ENCODE results near the gene IMP4. TPM values are rescaled to one million over a fixed set of nuclear protein-coding genes. Genes with fewer than 3 reads are reported as not detected.

The IMP4 gene
- total RNA-seq, 1 donor from 2014 or later = 48.5 TPM

DNA sequence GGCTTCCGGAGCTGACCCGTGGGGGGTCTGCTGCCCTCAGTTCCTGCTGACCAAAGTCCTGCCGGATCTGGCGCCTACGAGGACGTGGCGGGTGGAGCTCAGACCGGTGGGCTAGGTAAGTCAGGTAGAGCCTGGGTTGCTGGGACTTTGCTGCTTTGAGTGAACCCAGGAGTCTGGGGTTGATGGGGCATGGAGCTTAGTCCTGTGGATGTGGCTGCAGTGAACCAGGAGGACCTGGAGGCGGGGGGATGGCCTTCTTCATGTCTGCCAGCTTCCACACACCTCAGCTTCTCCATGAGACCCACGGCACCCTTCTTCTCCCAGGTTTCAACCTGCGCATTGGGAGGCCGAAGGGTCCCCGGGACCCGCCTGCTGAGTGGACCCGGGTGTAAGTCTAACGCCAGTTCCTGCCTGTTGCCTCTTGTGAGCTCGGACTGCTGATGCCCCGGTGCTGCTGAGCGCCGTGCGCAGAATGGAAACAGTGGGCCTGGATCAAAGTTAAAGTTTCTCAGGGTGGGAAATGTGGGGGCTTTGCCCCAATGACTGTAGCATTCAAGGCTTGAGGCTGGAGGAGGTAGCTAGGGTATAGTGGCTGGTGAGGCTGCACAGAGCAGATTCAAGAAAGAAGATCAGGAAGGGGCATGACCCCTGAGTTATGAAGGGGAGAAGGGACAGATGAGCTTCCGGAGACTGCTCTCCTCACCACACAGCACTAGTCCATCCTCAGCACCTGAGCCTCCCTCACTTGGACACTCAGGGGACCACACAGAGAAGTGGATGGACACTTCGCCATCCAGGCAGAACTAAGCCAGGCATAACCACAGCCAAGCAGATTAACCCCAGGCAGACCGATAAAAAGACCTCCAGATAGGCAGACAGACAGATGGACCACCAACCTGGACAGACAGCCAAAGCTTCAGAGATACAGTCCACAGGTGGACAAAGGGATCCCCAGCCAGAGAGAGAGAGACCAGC is 30.4 kb downstream of the IMP4 start:
- H3K9me3 Mint-ChIP-seq (ENCODE audit: unreplicated experiment) = no peaks in the 10 kb centered on the region
- TF ChIP-seq, protein P1, sequence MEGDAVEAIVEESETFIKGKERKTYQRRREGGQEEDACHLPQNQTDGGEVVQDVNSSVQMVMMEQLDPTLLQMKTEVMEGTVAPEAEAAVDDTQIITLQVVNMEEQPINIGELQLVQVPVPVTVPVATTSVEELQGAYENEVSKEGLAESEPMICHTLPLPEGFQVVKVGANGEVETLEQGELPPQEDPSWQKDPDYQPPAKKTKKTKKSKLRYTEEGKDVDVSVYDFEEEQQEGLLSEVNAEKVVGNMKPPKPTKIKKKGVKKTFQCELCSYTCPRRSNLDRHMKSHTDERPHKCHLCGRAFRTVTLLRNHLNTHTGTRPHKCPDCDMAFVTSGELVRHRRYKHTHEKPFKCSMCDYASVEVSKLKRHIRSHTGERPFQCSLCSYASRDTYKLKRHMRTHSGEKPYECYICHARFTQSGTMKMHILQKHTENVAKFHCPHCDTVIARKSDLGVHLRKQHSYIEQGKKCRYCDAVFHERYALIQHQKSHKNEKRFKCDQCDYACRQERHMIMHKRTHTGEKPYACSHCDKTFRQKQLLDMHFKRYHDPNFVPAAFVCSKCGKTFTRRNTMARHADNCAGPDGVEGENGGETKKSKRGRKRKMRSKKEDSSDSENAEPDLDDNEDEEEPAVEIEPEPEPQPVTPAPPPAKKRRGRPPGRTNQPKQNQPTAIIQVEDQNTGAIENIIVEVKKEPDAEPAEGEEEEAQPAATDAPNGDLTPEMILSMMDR (IDR thresholded peaks at IDR 0.05) = no peak
- no peaks in the 10 kb centered on the region for H3K27me3 Mint-ChIP-seq (ENCODE audit: unreplicated experiment)
- H3K36me3 Mint-ChIP-seq (ENCODE audit: unreplicated experiment) = peaks cover 14% of the 10 kb centered on the region
- peak overlapping the region; percentile 82 for H3K4me3 Mint-ChIP-seq (ENCODE audit: unreplicated experiment)
- H3K27ac Mint-ChIP-seq (ENCODE audit: unreplicated experiment) = peak overlapping the region; percentile 78
- DNase-seq (ENCODE audit: extremely low spot score, unreplicated experiment) = peak; percentile 62
- peaks cover 35% of the 10 kb centered on the region for H3K4me1 Mint-ChIP-seq (ENCODE audit: unreplicated experiment)

- Mint-ChIP-seq H3K27ac (ENCODE audit: unreplicated experiment) (peak overlapping the region; percentile 67), H3K4me1 (ENCODE audit: unreplicated experiment) (peaks cover 35% of the 10 kb centered on the region), H3K27me3 (ENCODE audit: unreplicated experiment) (no peaks in the 10 kb centered on the region), H3K4me3 (ENCODE audit: unreplicated experiment) (peak overlapping the region; percentile 82), H3K36me3 (ENCODE audit: unreplicated experiment) (peaks cover 14% of the 10 kb centered on the region), H3K9me3 (ENCODE audit: unreplicated experiment) (no peaks in the 10 kb centered on the region)
- DNase-seq (ENCODE audit: extremely low spot score, unreplicated experiment) = peak; percentile 53
- TF ChIP-seq, protein P1 (IDR thresholded peaks at IDR 0.05) = no peak
These were observed 31.2 kb downstream of the IMP4 start for GRCh38 chr2:130373808-130374365.

DNA sequence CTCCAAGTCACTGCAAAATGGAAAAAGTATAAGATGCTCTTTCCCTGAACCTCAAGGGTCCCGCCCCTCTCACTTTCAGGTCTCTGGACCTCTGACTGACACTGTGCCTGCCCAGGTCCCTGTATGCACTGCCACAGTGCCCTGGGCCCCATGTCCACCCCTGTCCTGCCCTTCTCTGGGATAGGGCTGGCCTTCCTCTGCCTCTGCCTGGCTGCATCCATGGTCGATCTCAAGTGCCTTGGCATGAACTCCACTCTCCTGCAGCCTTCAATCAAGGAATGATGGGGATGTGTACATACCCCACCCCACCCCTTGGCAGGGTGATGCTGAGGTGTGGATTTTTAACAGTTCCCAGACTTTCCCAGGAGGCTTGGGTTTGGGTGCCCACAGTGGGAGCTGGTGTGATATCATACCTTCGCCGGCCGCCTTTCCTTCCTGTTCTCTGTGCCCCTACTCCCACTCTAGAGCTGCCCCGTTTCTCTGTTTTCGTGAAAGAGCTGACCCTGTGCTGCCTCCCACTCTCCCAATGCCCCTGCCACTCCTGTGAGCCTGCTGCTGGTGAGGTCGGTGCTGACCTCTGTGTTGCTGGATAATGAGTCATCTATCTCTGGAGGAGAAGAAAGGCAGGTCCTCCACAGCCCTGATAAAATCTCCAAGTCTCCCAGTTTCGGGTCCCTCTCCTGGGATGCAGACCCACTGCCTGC is 32.0 kb downstream of the IMP4 start:
- Mint-ChIP-seq H3K9me3 (ENCODE audit: unreplicated experiment) (no peaks in the 10 kb centered on the region), H3K4me1 (ENCODE audit: unreplicated experiment) (peaks cover 35% of the 10 kb centered on the region), H3K4me3 (ENCODE audit: unreplicated experiment) (no peak overlapping the region), H3K36me3 (ENCODE audit: unreplicated experiment) (peaks cover 14% of the 10 kb centered on the region), H3K27me3 (ENCODE audit: unreplicated experiment) (no peaks in the 10 kb centered on the region), H3K27ac (ENCODE audit: unreplicated experiment) (no peak overlapping the region)
- peak; percentile 78 for DNase-seq (ENCODE audit: extremely low spot score, unreplicated experiment)
- TF ChIP-seq, protein P1 (IDR thresholded peaks at IDR 0.05) = no peak

GRCh38 chr2:130375291-130376266 is 32.9 kb downstream of the IMP4 start:
- H3K27ac Mint-ChIP-seq (ENCODE audit: unreplicated experiment) = no peak overlapping the region
- H3K9me3 Mint-ChIP-seq (ENCODE audit: unreplicated experiment) = no peaks in the 10 kb centered on the region
- H3K36me3 Mint-ChIP-seq (ENCODE audit: unreplicated experiment) = peaks cover 11% of the 10 kb centered on the region
- H3K4me3 Mint-ChIP-seq (ENCODE audit: unreplicated experiment) = no peak overlapping the region
- TF ChIP-seq, protein P1 (IDR thresholded peaks at IDR 0.05) = no peak
- no peaks in the 10 kb centered on the region for H3K27me3 Mint-ChIP-seq (ENCODE audit: unreplicated experiment)
- H3K4me1 Mint-ChIP-seq (ENCODE audit: unreplicated experiment) = peaks cover 35% of the 10 kb centered on the region
- peak; percentile 66 for DNase-seq (ENCODE audit: extremely low spot score, unreplicated experiment)

Measured in osteocyte (in vitro differentiated cells).